H1 (cell line): ENCODE measurements around the gene SUSD1. TPM values are rescaled to one million over a fixed set of nuclear protein-coding genes. Genes with fewer than 3 reads are reported as not detected.

ENCODE experiments used
- CTCF ChIA-PET: fragments of 300-600 bp; sonication (Branson Sonifier 250); formaldehyde crosslinking; loops from one replicate; lab custom pipeline; 2021; ENCODE audit not compliant: partially characterized antibody; lab: Charles Lee
- POLR2A ChIA-PET: fragments of 300-600 bp; sonication (Branson Sonifier 250); formaldehyde crosslinking; loops from one replicate; lab custom pipeline; 2021; ENCODE audit warnings: inconsistent platforms; ENCODE audit not compliant: partially characterized antibody; lab: Charles Lee
- DNase-seq, 2 experiments: peaks; one replicate each; pipeline versions ENCODE4 v3.0.0 to v3.0.0-alpha.2; 2010 to 2022; ENCODE audit warnings: low spot score in 2 of 2, low read depth in 1 of 2, mixed read lengths in 1 of 2
- FAIRE-seq: peaks from 2 replicates; lab custom pipeline; 2011; peaks lifted over from hg19 to GRCh38; lab: Jason Lieb, UNC
- H2AFZ ChIP-seq: 2 replicates; pipeline ENCODE4 v1.8.1; 2012; ENCODE audit warnings: low read length, inconsistent platforms
- H2AK5ac ChIP-seq: 2 replicates; pipeline ENCODE4 v1.6.1; 2013; ENCODE audit warnings: low read depth, low read length
- H2BK120ac ChIP-seq: replicated peaks from 2 replicates; pipeline ENCODE3; 2013; ENCODE audit warnings: low read depth, low read length, inconsistent platforms
- H2BK12ac ChIP-seq: 2 replicates; pipeline ENCODE4 v1.6.1; 2013; ENCODE audit warnings: low read depth, low read length
- H2BK15ac ChIP-seq: 2 replicates; pipeline ENCODE4 v1.6.1; 2013; ENCODE audit warnings: low read length
- H2BK20ac ChIP-seq: 2 replicates; pipeline ENCODE4 v1.6.1; 2013; ENCODE audit warnings: low read length
- H2BK5ac ChIP-seq: 2 replicates; pipeline ENCODE4 v1.6.1; 2013; ENCODE audit warnings: low read depth, low read length
- H3K14ac ChIP-seq: 2 replicates; pipeline ENCODE4 v1.6.1; 2013; ENCODE audit warnings: inconsistent platforms; ENCODE audit not compliant: insufficient read length
- H3K18ac ChIP-seq: 2 replicates; pipeline ENCODE4 v1.6.1; 2013; ENCODE audit warnings: low read length; ENCODE audit errors: extremely low read depth
- H3K23ac ChIP-seq: 2 replicates; pipeline ENCODE4 v1.6.1; 2013; ENCODE audit warnings: inconsistent platforms; ENCODE audit not compliant: insufficient read length
- H3K23me2 ChIP-seq: 2 replicates; pipeline ENCODE4 v1.6.1; 2013; ENCODE audit warnings: low read depth, low read length
- H3K27ac ChIP-seq: 2 replicates; pipeline ENCODE4 v1.6.1; 2011; ENCODE audit warnings: low read depth, low read length, inconsistent platforms
- H3K27me3 ChIP-seq, 4 experiments: replicated peaks in 1 of 4; 1 replicate in 1 of 4; 2 replicates in 3 of 4; pipeline versions ENCODE4 v1.6.1 to v1.8.1; 2011 to 2013; ENCODE audit warnings: low read length in 3 of 4, mild to moderate bottlenecking in 3 of 4, inconsistent platforms in 2 of 4, mixed read lengths in 2 of 4, moderate library complexity in 1 of 4; ENCODE audit not compliant: control insufficient read depth in 3 of 4, insufficient read depth in 3 of 4; ENCODE audit errors: extremely low read depth in 1 of 4
- H3K36me3 ChIP-seq, 4 experiments: 2 replicates each; pipeline versions ENCODE4 v1.6.1 to v1.8.1; 2011 to 2013; ENCODE audit warnings: mild to moderate bottlenecking in 4 of 4, low read length in 3 of 4, moderate library complexity in 2 of 4, control low read depth in 1 of 4, inconsistent platforms in 1 of 4; ENCODE audit not compliant: insufficient read depth in 4 of 4, control insufficient read depth in 2 of 4
- H3K4ac ChIP-seq: replicated peaks from 2 replicates; pipeline ENCODE3; 2013; ENCODE audit warnings: low read length, low read depth, mixed read lengths, inconsistent platforms; ENCODE audit not compliant: insufficient read length
- H3K4me1 ChIP-seq, 4 experiments: replicated peaks in 1 of 4; 1 replicate in 1 of 4; 2 replicates in 3 of 4; pipeline versions ENCODE4 v1.6.1 to v1.8.1; 2011 to 2013; ENCODE audit warnings: low read length in 3 of 4, inconsistent platforms in 2 of 4, mixed read lengths in 1 of 4; ENCODE audit not compliant: insufficient read depth in 4 of 4, control insufficient read depth in 3 of 4
- H3K4me2 ChIP-seq, 2 experiments: 2 replicates each; pipeline versions ENCODE4 v1.6.1 to v1.8.1; 2011 to 2013; ENCODE audit warnings: low read depth in 2 of 2, low read length in 2 of 2, control low read depth in 1 of 2, inconsistent platforms in 1 of 2, mild to moderate bottlenecking in 1 of 2; ENCODE audit not compliant: insufficient read depth in 1 of 2
- H3K4me3 ChIP-seq, 4 experiments: fragments of 200-600, 300-600 bp in 1 of 4; sonication (generic), shearing (Covaris generic), sonication (Bioruptor Twin) in 1 of 4; 2 replicates each; pipeline versions ENCODE4 v1.5.1 to v1.8.1; 2011 to 2016; ENCODE audit warnings: low read length in 4 of 4, low read depth in 3 of 4, control low read depth in 2 of 4, inconsistent platforms in 2 of 4, mild to moderate bottlenecking in 2 of 4, mixed read lengths in 1 of 4, moderate library complexity in 1 of 4; ENCODE audit not compliant: insufficient read depth in 2 of 4; ENCODE audit errors: extremely low read depth in 1 of 4
- H3K56ac ChIP-seq: replicated peaks from 2 replicates; pipeline ENCODE3; 2013; ENCODE audit warnings: low read depth, mild to moderate bottlenecking, mixed read lengths, low read length, inconsistent platforms; ENCODE audit not compliant: insufficient read length
- H3K79me1 ChIP-seq: 2 replicates; pipeline ENCODE4 v1.6.1; 2013; ENCODE audit warnings: low read depth, low read length, control low read depth
- H3K79me2 ChIP-seq, 2 experiments: 2 replicates each; pipeline versions ENCODE4 v1.6.1 to v1.8.1; 2012 to 2013; ENCODE audit warnings: low read length in 2 of 2, mild to moderate bottlenecking in 2 of 2, inconsistent platforms in 1 of 2; ENCODE audit not compliant: insufficient read depth in 2 of 2, control insufficient read depth in 1 of 2
- H3K9ac ChIP-seq, 4 experiments: replicated peaks in 1 of 4; 1 replicate in 1 of 4; 2 replicates in 3 of 4; pipeline versions ENCODE4 v1.6.1 to v1.8.1; 2011 to 2013; ENCODE audit warnings: low read depth in 3 of 4, low read length in 3 of 4, control low read depth in 2 of 4, mild to moderate bottlenecking in 2 of 4, moderate library complexity in 2 of 4, inconsistent platforms in 1 of 4; ENCODE audit errors: extremely low read depth in 1 of 4
- H3K9me3 ChIP-seq, 2 experiments: 2 replicates each; pipeline versions ENCODE4 v1.6.1 to v1.8.1; 2012 to 2013; ENCODE audit warnings: mild to moderate bottlenecking in 2 of 2, moderate library complexity in 2 of 2, control low read depth in 1 of 2, inconsistent platforms in 1 of 2, low read depth in 1 of 2, low read length in 1 of 2, mixed read lengths in 1 of 2; ENCODE audit not compliant: insufficient read depth in 2 of 2
- H4K20me1 ChIP-seq, 2 experiments: replicated peaks in 1 of 2; 2 replicates each; pipeline versions ENCODE3 to v1.8.1; 2011 to 2013; ENCODE audit warnings: inconsistent platforms in 2 of 2, low read length in 2 of 2, mild to moderate bottlenecking in 1 of 2; ENCODE audit not compliant: insufficient read depth in 2 of 2, control insufficient read depth in 1 of 2
- H4K5ac ChIP-seq: 2 replicates; pipeline ENCODE4 v1.6.1; 2013; ENCODE audit warnings: low read length, low read depth, mixed read lengths, inconsistent platforms; ENCODE audit not compliant: insufficient read length
- H4K8ac ChIP-seq: 2 replicates; pipeline ENCODE4 v1.8.0; 2013; ENCODE audit warnings: mild to moderate bottlenecking, moderate library complexity, low read length, inconsistent platforms; ENCODE audit not compliant: insufficient read depth; ENCODE audit errors: extremely low read depth
- H4K91ac ChIP-seq: replicated peaks from 2 replicates; pipeline ENCODE3; 2013; ENCODE audit warnings: low read length, mixed read lengths, inconsistent platforms; ENCODE audit not compliant: insufficient read length
- BCL11A ChIP-seq, 2 experiments: IDR thresholded peaks; one replicate each; pipeline ENCODE4 v1.6.1; 2011; ENCODE audit warnings: low read depth in 2 of 2, low read length in 2 of 2, mild to moderate bottlenecking in 2 of 2
- CEBPB ChIP-seq: IDR thresholded peaks from 2 replicates; pipeline ENCODE4 v1.6.1; 2012; ENCODE audit warnings: low read depth, low read length
- POLR2A ChIP-seq, 2 experiments: IDR thresholded peaks; 1 replicate in 1 of 2; 2 replicates in 1 of 2; pipeline ENCODE4 v1.6.1; 2011; ENCODE audit warnings: low read depth in 2 of 2, low read length in 2 of 2, mild to moderate bottlenecking in 2 of 2; ENCODE audit errors: control extremely low read depth in 1 of 2
- SP2 ChIP-seq: IDR thresholded peaks from 2 replicates; pipeline ENCODE4 v1.6.1; 2012; ENCODE audit warnings: mild to moderate bottlenecking, low read length, inconsistent platforms
- SUZ12 ChIP-seq: fragments of 200-600 bp; sonication (generic); IDR thresholded peaks from 2 replicates; pipeline ENCODE4 v1.6.1; 2012; ENCODE audit warnings: mild to moderate bottlenecking, inconsistent platforms, low read length, moderate library complexity, mixed read lengths
- WGBS, 2 experiments: shearing (Covaris generic) in 1 of 2; methylation state at CpG; one replicate each; pipeline versions ENCODE4 v1.1.6 to v1.1.7; 2013 to 2015; ENCODE audit warnings: low lambda C conversion rate in 2 of 2, mixed read lengths in 2 of 2, inconsistent platforms in 1 of 2, low coverage in 1 of 2, missing lambda C conversion rate in 1 of 2; ENCODE audit not compliant: insufficient replicate concordance in 2 of 2, insufficient coverage in 1 of 2, insufficient read length in 1 of 2; ENCODE audit errors: extremely low coverage in 1 of 2, missing lambda C conversion rate in 1 of 2; 5-methylcytosine and 5-hydroxymethylcytosine counted together
- polyA plus RNA-seq, 7 experiments: library from polyadenylated mRNA; depleted of rRNA in 3 of 7; stranded (reverse) in 5 of 7; unstranded in 2 of 7; fragments of >200 nt in 5 of 7; fragments of 200-250 nt in 2 of 7; gene quantifications; 1 replicate in 5 of 7; 2 replicates in 1 of 7; 4 replicates in 1 of 7; pipeline versions ENCODE4 v1.2.1 to v1.2.3, GENCODE V29; 2011 to 2013; ENCODE audit warnings: missing spikeins in 2 of 7, mixed read lengths in 2 of 7
- total RNA-seq: library from RNA; stranded (reverse); fragmentation: NEBNext Ultra II Directional; extraction: Animal tissue kit (Norgen Biotek cat#: 25700); gene quantifications from 2 replicates; pipeline ENCODE4 v1.2.1, GENCODE V29; 2021

SUSD1 gene
- total and polyA plus RNA-seq, 2 of the 8 experiments (the other 6 are each of a cell fraction or from before 2014, with no cell fraction given) = 2.8 to 7.2 TPM

- Histone ChIP-seq H4K20me1 (no peaks in the 10 kb centered on the region), H3K79me2 (no peaks in the 10 kb centered on the region), H3K79me1 (no peaks in the 10 kb centered on the region), H3K4me2 (peak overlapping the region; percentile 79 to 87), H2BK20ac (no peak overlapping the region), H4K91ac (no peak overlapping the region), H3K27me3 (peaks cover 0 to 35% (median 17%) of the 10 kb centered on the region in 4 experiments; a peak in 5 of 7 replicates), H3K4ac (no peak overlapping the region), H2BK5ac (no peak overlapping the region), H3K9me3 (no peaks in the 10 kb centered on the region), H3K18ac (peak overlapping the region; percentile 78), H2AFZ (peak overlapping the region; percentile 90), H4K5ac (no peak overlapping the region), H4K8ac (no peak overlapping the region; the same call in 1 of the 2 replicates), H2BK120ac (no peak overlapping the region), H2AK5ac (no peak overlapping the region), H2BK15ac (peak overlapping the region; percentile 75; the same call in 1 of the 2 replicates), H3K9ac (no peak overlapping the region; a peak in 1 of 7 replicates), H3K23ac (no peak overlapping the region), H3K14ac (no peak overlapping the region), H2BK12ac (peak overlapping the region; percentile 50; the same call in 1 of the 2 replicates), H3K56ac (no peak overlapping the region), H3K4me1 (peaks cover 0 to 15% (median 5%) of the 10 kb centered on the region in 4 experiments; a peak in 5 of 7 replicates), H3K27ac (no peak overlapping the region), H3K36me3 (no peaks in the 10 kb centered on the region), H3K4me3 (peak overlapping the region; percentile 56 to 74 (median 72)), H3K23me2 (peaks cover 10% of the 10 kb centered on the region)
- TF ChIP-seq BCL11A (IDR thresholded peaks at IDR 0.05; ENCODE audit: low read depth in 2 of 2, low read length in 2 of 2) (no peak), SP2 (no peak), SUZ12 (peak; percentile 48; the same call in 1 of the 2 replicates), POLR2A (IDR thresholded peaks at IDR 0.05; ENCODE audit: control extremely low read depth in 1 of 2, low read depth in 2 of 2, low read length in 2 of 2) (no peak), CEBPB (no peak)
- DNase-seq (peak in 1 of 2 experiments; percentile 47), FAIRE-seq (no peak)
- POLR2A ChIA-PET = interaction anchor here (0.6 to 2.5 kb wide), 5 partner anchors 9 to 83 kb away, joined by 3 to 13 read pairs (median 3); no protein-coding TSS in a partner anchor
- WGBS, 2 experiments = 45% methylated on average over 17 of the region's 17 CpGs; no CpG with 5 or more reads in 1 of the 2 experiments
- CTCF ChIA-PET = interaction anchor here (0.6 to 3.7 kb wide), 6 partner anchors 12 to 158 kb away, joined by 3 to 14 read pairs (median 4); partner anchors contain the start of gene PTBP3
Observed at GRCh38 chr9:112175796-112176315, 759 bp upstream of the SUSD1 start.
